Endodermal cell (in vitro differentiated cells): Measurements from ENCODE around the gene ZNF346. TPM values are rescaled to one million over a fixed set of nuclear protein-coding genes. Genes with fewer than 3 reads are reported as not detected.
"Not testable (repeated sequence)": the region's sequence is repeated elsewhere in the genome, so short reads cannot be mapped to it uniquely, and the experiment has no call there.

Source experiments
- DNase-seq: peaks from one replicate; pipeline ENCODE4 v3.0.0-alpha.2; 2017
- H3K27ac ChIP-seq: 2 replicates; pipeline ENCODE4 v1.5.1; 2013; ENCODE audit warnings: mild to moderate bottlenecking, low read depth, low read length, moderate library complexity
- H3K27me3 ChIP-seq: 2 replicates; pipeline ENCODE4 v1.6.1; 2013; ENCODE audit warnings: mild to moderate bottlenecking, low read length, moderate library complexity; ENCODE audit not compliant: insufficient read depth, control insufficient read depth, poor library complexity, severe bottlenecking
- H3K36me3 ChIP-seq: 2 replicates; pipeline ENCODE4 v1.7.0; 2013; ENCODE audit warnings: mild to moderate bottlenecking, low read length, moderate library complexity; ENCODE audit not compliant: control insufficient read depth, insufficient read depth
- H3K4me1 ChIP-seq: one replicate; pipeline ENCODE4 v1.7.0; 2013; ENCODE audit warnings: low read length; ENCODE audit not compliant: control insufficient read depth, insufficient read depth
- H3K4me3 ChIP-seq: 2 replicates; pipeline ENCODE4 v1.5.1; 2013; ENCODE audit warnings: mild to moderate bottlenecking, low read length, moderate library complexity
- H3K9ac ChIP-seq: 2 replicates; pipeline ENCODE4 v1.6.1; 2013; ENCODE audit warnings: mild to moderate bottlenecking, low read length, moderate library complexity; ENCODE audit not compliant: poor library complexity, severe bottlenecking; ENCODE audit errors: extremely low read depth
- H3K9me3 ChIP-seq: 2 replicates; pipeline ENCODE4 v1.6.1; 2013; ENCODE audit warnings: mild to moderate bottlenecking, low read length, moderate library complexity; ENCODE audit not compliant: control insufficient read depth
- H3K27ac Mint-ChIP-seq: 2 replicates; pipeline ENCODE4 v1.8.0; 2020; ENCODE audit warnings: mixed read lengths
- H3K27me3 Mint-ChIP-seq: 2 replicates; pipeline ENCODE4 v1.8.0; 2021; ENCODE audit warnings: mild to moderate bottlenecking, mixed read lengths; ENCODE audit not compliant: insufficient read depth
- H3K36me3 Mint-ChIP-seq: 2 replicates; pipeline ENCODE4 v1.8.0; 2020; ENCODE audit warnings: low read depth, mixed read lengths
- H3K4me1 Mint-ChIP-seq: 2 replicates; pipeline ENCODE4 v1.8.0; 2020; ENCODE audit warnings: mixed read lengths
- H3K4me3 Mint-ChIP-seq: 2 replicates; pipeline ENCODE4 v1.8.0; 2020; ENCODE audit warnings: mild to moderate bottlenecking, moderate library complexity, mixed read lengths
- H3K9me3 Mint-ChIP-seq: 2 replicates; pipeline ENCODE4 v1.8.0; 2020; ENCODE audit warnings: mild to moderate bottlenecking, mixed read lengths
- CTCF ChIP-seq: fragments of 200-600 bp; sonication (generic); conservative IDR thresholded peaks from 2 replicates; pipeline ENCODE4 v1.5.0; 2021; ENCODE audit warnings: antibody characterized with exemption, mild to moderate bottlenecking
- WGBS, 2 experiments: methylation state at CpG; one replicate each; pipeline versions ENCODE4 v1.1.5 to v1.1.7; 2013; ENCODE audit warnings: missing lambda C conversion rate in 2 of 2, mixed read lengths in 1 of 2; ENCODE audit not compliant: insufficient coverage in 1 of 2, insufficient read length in 1 of 2; 5-methylcytosine and 5-hydroxymethylcytosine counted together
- total RNA-seq, 2 donors: library from RNA; stranded (reverse); fragmentation: NEBNext Ultra II Directional in 1 of 2; extraction: Animal tissue kit (Norgen Biotek cat#: 25700) in 1 of 2; gene quantifications; 2 replicates in 1 of 2; 3 replicates in 1 of 2; pipeline ENCODE4 v1.2.1, GENCODE V29; 2021

The ZNF346 gene
- total RNA-seq, 2 donors from 2014 or later, result 25.4 to 38.6 TPM

- 94% methylated on average over 21 of the region's 21 CpGs; no CpG with 5 or more reads in 1 of the 2 experiments for WGBS, 2 experiments
- H3K4me1 ChIP-seq, H3K4me3 Mint-ChIP-seq, H3K4me3 ChIP-seq, DNase-seq, H3K4me1 Mint-ChIP-seq, H3K9ac ChIP-seq, H3K27ac Mint-ChIP-seq, H3K27ac ChIP-seq, H3K27me3 Mint-ChIP-seq, H3K27me3 ChIP-seq: not testable (repeated sequence)
- Histone ChIP-seq H3K36me3 (peaks cover 63% of the 10 kb centered on the region), H3K9me3 (peaks cover 86% of the 10 kb centered on the region)
- peaks cover 61% of the 10 kb centered on the region for H3K9me3 Mint-ChIP-seq
- peaks cover 80% of the 10 kb centered on the region for H3K36me3 Mint-ChIP-seq
These were observed 38.9 kb upstream of the ZNF346 start for GRCh38 chr5:176983593-176983992.

GRCh38 chr5:176984176-176984575 lies 38.3 kb upstream of the ZNF346 start:
- peaks cover 79% of the 10 kb centered on the region for H3K36me3 Mint-ChIP-seq
- H3K36me3 ChIP-seq, result peaks cover 57% of the 10 kb centered on the region
- peaks cover 83% of the 10 kb centered on the region for H3K9me3 ChIP-seq

GRCh38 chr5:176985516-176985915 lies 37.0 kb upstream of the ZNF346 start:
- peaks cover 75% of the 10 kb centered on the region for H3K36me3 Mint-ChIP-seq
- TF ChIP-seq CTCF, result no peak
- no peak for DNase-seq
- no peaks in the 10 kb centered on the region for H3K27me3 Mint-ChIP-seq
- Histone ChIP-seq H3K9ac (no peak overlapping the region), H3K9me3 (peaks cover 81% of the 10 kb centered on the region), H3K4me3 (peak overlapping the region; percentile 67), H3K36me3 (peaks cover 45% of the 10 kb centered on the region), H3K27me3 (no peaks in the 10 kb centered on the region), H3K27ac (no peak overlapping the region), H3K4me1 (no peaks in the 10 kb centered on the region)
- 95 to 100% methylated on average over 2 of the region's 2 CpGs for WGBS, 2 experiments
- H3K9me3 Mint-ChIP-seq, result peaks cover 61% of the 10 kb centered on the region
- H3K27ac Mint-ChIP-seq, result no peak overlapping the region
- no peak overlapping the region for H3K4me3 Mint-ChIP-seq
- no peaks in the 10 kb centered on the region for H3K4me1 Mint-ChIP-seq

More at GRCh38 chr5:176984176-176984575, 38.3 kb upstream of the ZNF346 start:
- H3K27ac Mint-ChIP-seq, H3K27me3 Mint-ChIP-seq, H3K4me3 ChIP-seq, H3K27ac ChIP-seq, H3K4me1 ChIP-seq, H3K4me1 Mint-ChIP-seq, H3K27me3 ChIP-seq, DNase-seq, H3K9ac ChIP-seq, H3K4me3 Mint-ChIP-seq: not testable (repeated sequence)
- 95 to 99% methylated on average over 14 to 28 of the region's 28 CpGs for WGBS, 2 experiments
- peaks cover 61% of the 10 kb centered on the region for H3K9me3 Mint-ChIP-seq

- H3K4me3 Mint-ChIP-seq, result no peak overlapping the region
These were observed 36.2 kb upstream of the ZNF346 start for GRCh38 chr5:176986280-176986679.

More at GRCh38 chr5:176986280-176986679, 36.2 kb upstream of the ZNF346 start:
- H3K9ac ChIP-seq, result no peak overlapping the region
- WGBS, 2 experiments, result 80 to 93% methylated on average over 1 of the region's 2 CpGs
- peaks cover 76% of the 10 kb centered on the region for H3K9me3 ChIP-seq
- H3K4me1 Mint-ChIP-seq, result no peaks in the 10 kb centered on the region
- H3K36me3 ChIP-seq, result peaks cover 37% of the 10 kb centered on the region
- no peak overlapping the region for H3K27ac ChIP-seq
- H3K4me1 ChIP-seq, result no peaks in the 10 kb centered on the region
- no peak overlapping the region for H3K27ac Mint-ChIP-seq
- H3K4me3 ChIP-seq, result peak overlapping the region; percentile 67
- DNase-seq, result no peak
- TF ChIP-seq CTCF, result no peak
- no peaks in the 10 kb centered on the region for H3K27me3 ChIP-seq
- H3K36me3 Mint-ChIP-seq, result peaks cover 72% of the 10 kb centered on the region
- peaks cover 63% of the 10 kb centered on the region for H3K9me3 Mint-ChIP-seq
- no peaks in the 10 kb centered on the region for H3K27me3 Mint-ChIP-seq
